HUDEP-2 (cell line): ENCODE data around the gene SETDB1.
A peak's percentile ranks its signal among the peaks of the same experiment; 100 is the strongest.
"Not testable (repeated sequence)": the region's sequence is repeated elsewhere in the genome, so short reads cannot be mapped to it uniquely, and the experiment has no call there.

Experiments used
- DNase-seq, 76 experiments: peaks; one replicate each; lab custom pipeline; 2025; ENCODE audit not compliant: unreplicated experiment in 76 of 76; lab: John Stamatoyannopoulos, UW

The SETDB1 gene

DNA sequence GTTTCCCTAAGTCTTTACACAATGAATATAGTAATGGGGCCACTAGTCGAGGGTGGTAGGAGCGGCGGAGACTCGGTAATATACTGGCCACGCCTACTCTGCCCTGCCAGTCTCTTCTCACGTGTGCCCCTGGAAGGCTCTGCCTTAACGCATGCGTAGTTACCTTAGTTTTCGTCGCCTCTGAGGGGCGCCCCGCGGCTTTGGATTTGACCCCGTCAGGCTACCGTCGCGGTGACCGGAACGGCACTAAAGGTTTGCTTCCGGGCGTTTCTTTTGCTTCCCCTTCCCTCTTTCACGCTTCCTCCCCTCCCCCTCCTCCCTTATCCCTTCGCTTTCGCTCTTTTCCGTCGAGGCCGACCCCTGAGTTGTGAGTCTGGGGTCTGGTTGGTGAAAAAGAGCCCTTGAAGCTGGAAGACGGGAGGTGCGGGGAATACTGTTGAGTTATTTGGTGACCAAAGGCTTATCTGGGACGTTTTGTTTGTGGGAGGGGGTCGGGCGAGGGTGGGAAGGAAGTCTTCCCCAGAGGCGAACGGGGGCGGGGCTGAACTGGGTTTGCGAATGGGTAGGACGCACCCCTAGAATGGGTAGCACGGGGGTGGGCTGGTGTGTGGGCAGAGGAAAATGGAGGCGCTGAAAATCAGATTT lies at the start of gene SETDB1:
Gene SETDB1, plus strand, starts transcription at position 267 of the 645 bp plus-strand sequence. CDS start 1,352 bp downstream, outside the sequence.
- DNase-seq, result peak in 75 of 76 experiments; percentile 39 to 98 (median 94)

DNA sequence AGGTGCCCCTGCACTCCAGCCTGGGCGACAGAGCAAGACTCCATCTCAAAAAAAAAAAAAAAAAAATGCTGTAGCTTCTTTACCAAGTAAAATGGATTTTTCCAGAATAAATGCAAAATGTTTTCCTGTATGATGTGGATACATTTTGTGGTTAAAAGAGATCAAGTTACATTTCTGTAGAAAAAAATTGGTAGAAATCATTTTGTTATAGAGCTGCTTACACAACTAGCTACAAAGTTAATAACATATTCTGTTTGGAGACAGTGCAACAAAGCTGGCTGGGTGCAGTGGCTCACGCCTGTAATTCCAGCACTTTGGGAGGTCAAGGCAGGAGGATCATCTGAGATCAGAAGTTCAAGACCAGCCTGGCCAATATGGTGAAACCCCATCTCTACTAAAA lies 47.2 kb upstream of the SETDB1 start:
- DNase-seq, result not testable (repeated sequence)

GRCh38 chr1:150881331-150882070 lies 44.7 kb upstream of the SETDB1 start:
- DNase-seq, result no peak

GRCh38 chr1:150883121-150883520 lies 43.0 kb upstream of the SETDB1 start:
- DNase-seq, result not testable (repeated sequence)

DNA sequence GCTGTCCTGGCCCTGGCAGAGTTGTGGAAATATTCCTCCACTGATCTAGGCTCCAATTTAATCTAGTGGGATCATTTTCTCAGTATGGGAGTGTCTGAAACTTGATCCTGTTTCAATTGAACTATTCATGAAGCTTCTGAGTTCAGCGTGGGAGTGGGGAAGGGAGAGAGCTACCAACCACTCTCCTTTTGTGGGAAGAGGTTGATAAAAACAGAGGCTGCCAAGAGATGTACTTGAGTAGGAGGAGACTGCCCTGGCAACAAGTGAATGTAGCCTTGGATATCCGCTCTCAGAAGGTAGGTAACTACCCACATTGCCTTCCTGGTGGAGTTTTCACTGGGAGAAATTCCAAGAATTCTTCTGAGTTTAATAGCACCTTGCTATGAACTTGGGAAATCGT lies 39.1 kb upstream of the SETDB1 start, which contains the start of gene CTXND2:
Gene CTXND2, plus strand, starts transcription at position 119 of the 400 bp plus-strand sequence. CDS start 25,179 bp downstream, outside the sequence.
- no peak for DNase-seq

DNA sequence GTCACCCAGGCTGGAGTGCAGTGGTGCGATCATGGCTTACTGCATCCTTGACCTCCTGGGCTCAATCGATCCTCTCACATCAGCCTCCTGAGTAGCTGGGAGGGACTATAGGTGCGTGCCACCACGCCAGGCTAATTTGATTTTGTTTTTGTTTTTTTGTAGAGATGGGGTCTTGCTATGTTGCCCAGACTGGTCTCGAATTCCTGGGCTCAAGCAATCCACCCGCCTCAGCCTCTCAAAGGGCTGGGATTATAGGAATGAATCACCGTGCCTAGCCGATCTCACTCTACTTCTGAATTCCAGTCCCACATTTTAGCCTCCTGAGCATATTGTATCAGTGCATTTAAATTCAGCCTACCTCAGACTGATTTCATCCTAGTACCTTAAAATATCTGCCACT lies 37.4 kb upstream of the SETDB1 start:
- no peak for DNase-seq

DNA sequence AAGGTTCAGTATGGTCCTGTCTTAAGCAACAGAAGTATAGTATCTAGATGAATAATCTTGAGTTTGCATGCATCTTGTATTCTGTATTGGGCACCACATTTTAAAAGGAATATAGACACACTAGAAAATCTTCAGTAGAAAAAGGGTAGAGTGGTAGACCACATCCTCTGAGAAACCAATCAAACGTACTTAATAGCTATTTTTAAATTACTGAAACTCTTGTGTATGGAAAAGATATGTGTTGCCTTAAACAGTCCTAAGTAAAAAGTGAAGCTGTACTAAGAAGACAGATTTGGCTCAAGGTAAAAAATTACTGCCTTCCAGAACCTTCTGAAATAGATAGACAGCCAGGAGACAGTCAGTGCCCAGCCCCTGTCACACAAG lies 36.1 kb upstream of the SETDB1 start:
- no peak for DNase-seq

DNA sequence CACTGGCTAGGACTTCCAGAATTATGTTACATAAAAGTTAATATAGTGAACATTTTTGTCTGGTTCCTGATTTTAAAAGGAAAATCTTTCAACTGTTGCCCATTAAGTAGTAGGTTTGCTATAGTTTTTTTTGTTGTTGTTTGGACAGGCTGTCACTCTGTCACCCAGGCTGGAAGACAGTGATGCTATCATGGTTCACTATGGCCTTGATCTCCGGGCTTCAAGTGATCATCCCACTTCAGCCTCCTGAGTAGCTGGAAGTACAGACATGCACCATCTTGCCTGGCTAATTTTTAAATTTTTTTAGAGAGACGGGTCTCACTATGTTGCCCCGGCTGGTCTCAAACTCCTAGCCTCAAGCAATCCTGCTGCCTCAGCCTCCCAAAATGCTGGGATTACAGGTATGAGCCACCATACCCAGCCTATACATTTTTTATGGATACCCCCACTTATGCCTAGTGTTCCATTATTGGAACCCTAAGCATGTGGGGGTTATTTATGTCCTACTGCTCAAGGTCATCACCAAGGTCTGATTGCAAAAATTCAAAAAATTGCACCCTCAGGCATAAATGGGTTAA lies 32.7 kb upstream of the SETDB1 start:
- DNase-seq, result no peak

DNA sequence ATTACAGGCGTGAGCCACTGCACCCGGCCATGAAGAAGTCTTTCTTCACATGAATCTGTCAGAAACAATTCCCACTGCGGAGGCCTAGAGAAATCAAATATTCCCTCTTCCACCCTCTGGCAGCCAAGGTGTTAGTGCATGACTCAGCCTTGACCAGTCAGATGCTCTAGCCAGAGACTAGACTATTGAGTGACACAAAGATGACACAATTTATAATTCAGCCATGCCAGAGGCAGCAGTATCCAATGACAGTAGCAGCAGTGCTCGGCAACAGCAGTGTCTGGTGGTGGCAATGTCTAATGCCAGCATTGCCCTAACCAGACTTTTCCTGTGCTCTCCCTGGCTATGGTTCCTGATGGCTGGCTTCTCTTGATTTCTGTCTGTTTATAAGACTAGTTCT lies 30.5 kb upstream of the SETDB1 start:
- no peak for DNase-seq

- DNase-seq, result not testable (repeated sequence)
Measured at GRCh38 chr1:150899795-150900194, 26.4 kb upstream of the SETDB1 start.

DNA sequence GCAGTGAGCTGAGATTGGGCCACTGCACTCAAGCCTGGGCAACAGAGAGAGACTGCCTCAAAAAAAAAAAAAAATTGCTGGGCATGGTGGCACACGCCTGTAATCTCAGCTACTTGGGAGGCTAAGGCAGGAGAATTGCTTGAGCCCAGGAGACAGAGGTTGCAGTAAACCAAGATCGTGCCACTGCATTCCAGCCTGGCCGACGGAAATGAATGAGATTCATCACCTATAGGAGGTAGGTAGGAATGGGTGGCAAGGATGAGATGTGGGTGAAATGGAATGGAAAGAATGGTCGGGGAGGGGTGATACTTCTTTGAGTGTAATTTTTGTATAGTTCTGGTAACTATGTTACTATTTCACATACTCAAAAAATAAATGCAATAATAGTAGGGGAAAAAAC lies 23.8 kb upstream of the SETDB1 start:
- DNase-seq, result no peak

GRCh38 chr1:150902751-150903150 lies 23.4 kb upstream of the SETDB1 start:
- no peak for DNase-seq

DNA sequence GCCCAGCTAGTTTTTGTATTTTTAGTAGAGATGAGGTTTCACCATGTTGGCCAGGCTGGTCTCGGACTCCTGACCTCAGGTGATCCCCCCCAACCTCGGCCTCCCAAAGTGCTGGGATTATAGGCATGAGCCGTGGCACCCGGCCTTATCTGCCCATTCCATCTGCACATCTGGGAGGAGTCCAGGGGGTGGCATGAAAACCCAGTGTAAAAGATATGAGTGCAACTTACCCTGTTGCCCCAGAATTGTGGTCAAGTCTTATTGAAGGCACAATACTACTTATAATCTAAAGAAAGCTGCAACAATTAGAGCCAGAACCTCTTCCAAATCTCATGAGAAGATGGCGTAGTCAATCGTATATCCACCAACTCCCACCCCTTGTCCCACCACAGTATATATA lies 20.9 kb upstream of the SETDB1 start:
- peak in 43 of 76 experiments; percentile 1 to 56 (median 15) for DNase-seq

DNA sequence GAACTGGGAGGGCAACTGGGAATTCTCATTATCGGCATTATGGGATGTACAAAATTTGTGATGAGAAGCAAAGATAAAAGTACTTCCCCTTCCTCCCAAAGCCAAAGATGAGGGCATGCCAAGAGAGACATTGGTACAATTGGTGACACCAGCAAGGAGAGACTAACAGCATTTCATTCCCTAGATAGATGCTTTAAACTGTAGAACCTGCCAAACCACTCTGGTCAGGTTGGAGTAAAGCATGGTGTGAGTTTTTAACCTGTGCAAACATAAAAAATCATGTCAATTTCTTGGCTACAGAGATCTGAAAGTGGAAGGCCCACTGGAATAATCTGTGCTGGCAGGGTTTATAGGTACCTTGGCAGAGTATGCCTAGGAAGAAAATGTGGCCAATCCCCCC lies 19.8 kb upstream of the SETDB1 start:
- DNase-seq, result no peak

DNA sequence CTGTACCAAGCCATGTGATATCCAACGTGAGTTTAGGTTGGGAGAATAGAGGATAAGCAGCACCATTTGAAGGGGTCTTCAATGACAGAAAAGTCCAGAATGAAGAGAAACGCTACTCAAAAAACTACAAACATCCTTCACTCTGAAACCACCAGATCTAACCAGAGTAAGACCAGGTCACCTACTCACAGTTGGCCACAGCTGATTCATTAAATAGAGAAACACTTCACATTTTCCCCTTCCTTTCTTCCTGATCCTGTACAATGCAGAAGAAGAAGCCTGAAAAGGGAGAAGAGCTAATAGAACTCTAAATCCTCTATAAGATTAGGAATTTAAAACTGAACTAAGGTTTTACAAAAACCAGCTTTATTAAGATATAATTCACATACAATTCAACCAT lies 19.4 kb upstream of the SETDB1 start:
- DNase-seq, result no peak

- DNase-seq, result no peak
Measured at GRCh38 chr1:150909585-150910180, 16.5 kb upstream of the SETDB1 start.

DNA sequence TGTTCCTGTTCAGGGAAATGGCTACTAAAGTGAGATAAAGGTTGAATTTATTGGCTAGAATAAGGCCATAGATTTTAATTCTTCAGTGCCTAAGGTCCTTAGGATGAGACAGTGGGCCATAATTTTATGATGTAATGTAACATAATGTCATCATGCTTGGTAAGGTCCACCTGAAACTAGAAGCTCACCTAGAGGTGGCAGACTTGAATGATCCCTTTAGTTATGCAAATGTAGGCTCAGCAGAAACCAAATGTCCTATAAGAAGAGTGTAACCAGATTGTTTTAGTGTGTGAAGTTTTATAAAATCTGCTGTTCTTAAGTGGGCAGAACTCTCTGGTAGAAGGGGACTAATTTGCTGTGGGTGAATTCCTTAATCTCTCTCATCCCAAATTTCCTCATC lies 13.5 kb upstream of the SETDB1 start:
- no peak for DNase-seq

DNA sequence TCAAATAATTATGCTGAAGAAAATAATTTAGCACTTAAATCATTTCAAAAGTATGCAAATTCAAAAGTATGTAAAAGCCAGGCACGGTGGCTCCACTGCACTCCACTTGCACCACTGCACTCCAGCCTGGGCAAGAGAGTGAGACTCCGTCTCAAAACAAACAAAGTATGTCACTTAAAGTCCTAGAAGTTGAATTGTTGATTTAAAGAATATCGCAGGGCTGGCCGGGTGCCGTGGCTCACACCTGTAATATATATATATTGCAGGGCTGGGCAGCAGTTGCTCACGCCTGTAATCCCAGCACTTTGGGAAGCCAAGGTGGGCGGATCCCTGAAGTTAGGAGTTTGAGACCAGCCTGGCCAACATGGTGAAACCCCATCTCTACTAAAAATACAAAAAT lies 8.8 kb upstream of the SETDB1 start:
- DNase-seq, result no peak

- peak in 68 of 76 experiments; percentile 2 to 79 (median 50) for DNase-seq
Measured at GRCh38 chr1:150922519-150922975, 3.6 kb upstream of the SETDB1 start.

- DNase-seq, result no peak
Measured at GRCh38 chr1:150925080-150925479, 1.1 kb upstream of the SETDB1 start.

DNA sequence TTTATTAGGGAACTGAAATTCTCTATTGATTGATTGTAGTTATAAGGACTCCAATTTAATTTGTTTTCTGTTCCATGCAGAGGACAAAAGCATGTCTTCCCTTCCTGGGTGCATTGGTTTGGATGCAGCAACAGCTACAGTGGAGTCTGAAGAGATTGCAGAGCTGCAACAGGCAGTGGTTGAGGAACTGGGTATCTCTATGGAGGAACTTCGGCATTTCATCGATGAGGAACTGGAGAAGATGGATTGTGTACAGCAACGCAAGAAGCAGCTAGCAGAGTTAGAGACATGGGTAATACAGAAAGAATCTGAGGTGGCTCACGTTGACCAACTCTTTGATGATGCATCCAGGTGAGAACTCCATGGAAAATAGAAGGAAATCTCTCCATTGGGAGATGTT lies 1.5 kb downstream of the SETDB1 start:
- DNase-seq, result no peak
